Inflammatory macrophage (primary cell): ENCODE results near the gene SPRR2A.
"Not testable (repeated sequence)": the region's sequence is repeated elsewhere in the genome, so short reads cannot be mapped to it uniquely, and the experiment has no call there.

Experiments used
- DNase-seq, 2 donors: peaks; one replicate each; pipeline ENCODE4 v3.0.0-alpha.2; 2020 to 2022

SPRR2A gene

GRCh38 chr1:153024413-153024812 lies 32.9 kb downstream of the SPRR2A start:
- DNase-seq = no peak

- no peak for DNase-seq
Measured at GRCh38 chr1:153023109-153023508, 34.2 kb downstream of the SPRR2A start.

- DNase-seq = peak in 1 of 2 donors; percentile 11
Measured at GRCh38 chr1:153022340-153022739, 35.0 kb downstream of the SPRR2A start.

GRCh38 chr1:153021829-153022228 lies 35.5 kb downstream of the SPRR2A start:
- DNase-seq = not testable (repeated sequence)

- DNase-seq = not testable (repeated sequence)
Measured at GRCh38 chr1:153011235-153011758, 46.0 kb downstream of the SPRR2A start.
